ENCODE data around the gene ELP2.

ELP2 gene

GRCh38 chr18:36124841-36125240 is 4.9 kb upstream of the ELP2 start:
- no peak for DNase-seq

DNA sequence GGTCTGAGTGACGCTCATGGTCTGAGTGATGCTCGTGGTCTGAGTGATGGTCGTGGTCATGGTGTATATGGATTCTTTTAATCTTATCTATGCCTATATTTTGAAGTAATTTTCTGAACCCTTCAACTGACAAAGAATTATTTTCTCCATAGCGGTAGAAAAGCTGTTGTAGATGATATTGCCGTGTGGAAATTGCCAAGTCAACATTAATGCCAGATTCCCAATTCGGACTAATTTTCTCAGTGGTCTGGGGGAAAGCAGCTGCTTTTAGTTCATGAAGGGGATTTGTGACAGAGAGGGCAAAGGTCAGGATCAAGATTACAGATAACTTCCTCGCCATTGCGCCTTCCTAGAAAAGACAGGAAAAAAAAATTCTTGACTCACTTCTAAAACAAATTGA is 3.0 kb upstream of the ELP2 start:
- DNase-seq, result no peak

GRCh38 chr18:36127836-36128529 is 1.7 kb upstream of the ELP2 start:
- no peak for DNase-seq

DNA sequence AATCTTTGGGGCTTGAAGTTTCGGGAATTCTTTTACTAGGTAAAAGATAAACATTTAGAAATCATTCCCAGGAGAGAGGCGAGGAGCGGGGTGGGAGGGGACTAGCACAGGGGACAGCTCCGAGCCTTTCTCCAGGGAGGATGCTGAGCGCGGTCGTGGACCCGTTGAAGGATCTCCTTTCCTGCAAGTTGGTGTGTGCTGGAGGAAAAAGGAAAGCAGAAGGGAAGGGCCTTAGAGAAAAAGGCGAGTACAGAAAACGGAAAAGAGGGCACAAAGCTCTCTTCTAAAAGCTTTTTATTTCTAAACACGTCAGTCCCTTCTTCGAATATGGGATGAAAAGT is 1.2 kb upstream of the ELP2 start:
- no peak for DNase-seq

DNA sequence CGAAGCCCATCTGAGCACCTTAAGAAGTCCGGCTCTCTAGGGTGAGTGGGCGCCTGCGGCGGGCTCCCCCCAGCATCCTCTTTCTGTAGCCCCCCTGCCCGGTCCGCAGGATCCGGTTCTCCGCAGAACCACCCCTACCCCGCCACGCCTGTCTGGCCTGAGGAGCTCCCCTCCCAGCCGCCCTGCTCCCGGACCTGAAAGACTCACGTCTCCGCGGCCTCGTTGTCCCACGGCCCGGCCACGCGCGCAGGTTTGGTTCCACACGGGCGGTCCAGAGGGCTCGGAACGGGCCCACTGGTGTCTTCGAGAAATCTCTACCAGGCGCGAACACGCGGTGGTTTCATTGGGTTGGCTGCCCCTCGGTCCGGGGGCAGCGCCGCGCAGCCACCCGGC is 796 bp upstream of the ELP2 start:
- no peak for DNase-seq

GRCh38 chr18:36130039-36130831 is 536 bp downstream of the ELP2 start:
- no peak for DNase-seq

DNA sequence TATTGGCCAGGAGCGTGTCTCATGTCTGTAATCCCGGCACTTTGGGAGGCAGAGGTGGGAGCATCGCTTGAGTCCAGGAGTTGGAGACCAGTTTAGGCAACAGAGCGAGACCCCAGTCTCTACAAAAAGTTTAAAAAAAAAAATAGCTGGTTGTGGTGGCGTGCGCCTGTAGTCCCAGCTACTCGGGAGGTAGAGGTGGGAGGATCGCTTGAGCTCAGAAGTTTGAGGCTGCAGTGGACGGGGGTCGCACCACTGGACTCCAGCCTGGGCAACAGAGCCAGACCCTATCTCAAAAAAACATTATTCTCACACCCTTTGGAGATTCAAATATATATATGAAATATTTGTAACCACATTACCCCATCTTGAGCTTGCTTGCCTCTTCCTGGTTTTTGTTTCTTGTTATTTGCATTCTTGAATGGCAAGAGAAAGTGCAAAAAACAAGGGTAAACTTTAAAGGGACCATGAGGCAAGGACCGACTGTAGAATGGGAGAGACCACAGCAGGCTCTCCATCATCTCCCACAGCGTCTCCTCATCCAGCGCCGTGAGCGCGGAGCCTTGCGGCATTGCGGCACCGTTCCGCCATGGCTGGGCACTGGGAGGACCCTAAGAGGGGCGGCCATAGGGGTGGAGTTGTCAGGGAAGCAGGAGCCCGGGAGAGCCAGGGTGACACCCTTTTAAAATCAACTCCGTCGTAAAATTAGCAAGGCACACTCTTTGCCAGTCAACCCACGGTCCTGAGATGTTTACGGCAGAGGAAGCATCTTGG is 1.4 kb downstream of the ELP2 start:
- no peak for DNase-seq

DNA sequence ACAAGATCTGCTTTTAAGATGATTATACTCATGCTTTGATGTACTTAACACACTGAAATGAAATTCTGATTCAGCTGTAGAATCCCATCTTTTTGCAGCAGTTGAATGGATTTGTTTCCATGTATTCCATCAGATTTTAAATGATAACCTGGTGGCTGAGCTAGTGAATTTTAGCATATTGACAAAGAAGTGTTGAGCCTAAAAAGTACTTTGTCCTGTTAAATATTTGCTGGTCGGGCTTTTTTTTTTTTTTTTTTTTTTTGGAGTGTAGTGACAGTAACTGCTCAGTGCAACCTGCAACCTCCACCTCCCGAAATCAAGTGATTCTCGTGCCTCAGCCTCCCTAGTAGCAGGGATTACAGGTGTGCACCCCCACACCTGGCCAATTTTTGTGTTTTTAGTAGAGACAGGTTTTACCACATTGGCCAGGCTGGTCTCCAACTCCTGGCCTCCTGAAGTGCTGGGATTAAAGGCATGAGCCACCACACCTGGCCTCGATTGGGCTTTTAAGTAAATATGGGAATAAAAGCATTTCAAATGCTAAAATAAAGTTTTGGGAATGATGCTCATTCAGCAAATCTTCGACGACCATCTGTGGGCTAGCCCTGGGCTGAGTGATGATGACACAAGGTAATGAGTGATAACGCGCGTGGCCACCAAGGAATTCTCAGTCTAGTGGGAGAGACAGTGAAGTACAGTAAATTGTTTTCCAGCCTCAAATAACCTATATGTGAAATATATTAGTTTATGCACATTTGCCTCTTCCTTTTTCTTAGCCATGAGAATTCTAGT is 2.2 kb downstream of the ELP2 start:
- DNase-seq, result no peak

- no peak for DNase-seq
Measured at GRCh38 chr18:36132756-36133155, 3.1 kb downstream of the ELP2 start.

DNA sequence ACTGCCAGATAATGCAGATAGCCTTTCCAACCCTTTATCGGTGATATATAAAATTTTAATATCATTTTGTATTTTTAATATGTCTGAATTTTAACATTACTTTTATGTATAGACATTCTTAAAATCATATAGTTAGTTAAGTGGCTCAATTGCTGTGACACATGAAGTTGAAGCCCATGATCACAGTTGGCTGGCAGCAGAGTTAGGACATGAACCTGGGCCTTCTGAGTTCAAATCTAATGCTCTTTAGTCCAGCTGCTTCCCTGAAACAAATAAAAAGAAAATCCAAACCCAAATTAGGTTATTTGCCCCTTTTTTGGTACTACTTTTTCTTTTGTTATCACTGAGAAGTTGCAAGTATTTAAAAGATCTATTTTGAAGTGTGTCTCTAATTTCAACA is 5.6 kb downstream of the ELP2 start:
- DNase-seq, result no peak

- no peak for DNase-seq
Measured at GRCh38 chr18:36139245-36139644, 9.5 kb downstream of the ELP2 start.

- no peak for DNase-seq
Measured at GRCh38 chr18:36141576-36141975, 11.9 kb downstream of the ELP2 start.

GRCh38 chr18:36142751-36143150 is 13.1 kb downstream of the ELP2 start:
- no peak for DNase-seq

DNA sequence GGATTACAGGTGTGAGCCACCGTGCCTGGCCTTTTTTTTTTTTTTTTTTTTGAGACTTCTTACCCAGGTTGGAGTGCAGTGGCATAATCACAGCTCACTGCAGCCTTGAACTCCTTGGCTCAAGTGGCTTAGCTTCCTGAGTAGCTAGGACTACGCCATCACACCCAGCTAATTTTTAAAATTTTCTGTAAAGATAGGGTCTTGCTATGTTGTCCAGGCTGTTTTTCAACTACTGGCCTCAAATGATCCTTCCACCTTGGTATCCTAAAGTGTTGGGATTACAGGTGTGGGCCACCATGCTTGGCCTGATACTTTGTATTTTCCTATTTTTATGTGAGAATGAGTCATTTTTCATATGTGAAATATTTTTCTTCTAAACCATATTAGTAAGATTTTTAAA is 13.7 kb downstream of the ELP2 start:
- no peak for DNase-seq

DNA sequence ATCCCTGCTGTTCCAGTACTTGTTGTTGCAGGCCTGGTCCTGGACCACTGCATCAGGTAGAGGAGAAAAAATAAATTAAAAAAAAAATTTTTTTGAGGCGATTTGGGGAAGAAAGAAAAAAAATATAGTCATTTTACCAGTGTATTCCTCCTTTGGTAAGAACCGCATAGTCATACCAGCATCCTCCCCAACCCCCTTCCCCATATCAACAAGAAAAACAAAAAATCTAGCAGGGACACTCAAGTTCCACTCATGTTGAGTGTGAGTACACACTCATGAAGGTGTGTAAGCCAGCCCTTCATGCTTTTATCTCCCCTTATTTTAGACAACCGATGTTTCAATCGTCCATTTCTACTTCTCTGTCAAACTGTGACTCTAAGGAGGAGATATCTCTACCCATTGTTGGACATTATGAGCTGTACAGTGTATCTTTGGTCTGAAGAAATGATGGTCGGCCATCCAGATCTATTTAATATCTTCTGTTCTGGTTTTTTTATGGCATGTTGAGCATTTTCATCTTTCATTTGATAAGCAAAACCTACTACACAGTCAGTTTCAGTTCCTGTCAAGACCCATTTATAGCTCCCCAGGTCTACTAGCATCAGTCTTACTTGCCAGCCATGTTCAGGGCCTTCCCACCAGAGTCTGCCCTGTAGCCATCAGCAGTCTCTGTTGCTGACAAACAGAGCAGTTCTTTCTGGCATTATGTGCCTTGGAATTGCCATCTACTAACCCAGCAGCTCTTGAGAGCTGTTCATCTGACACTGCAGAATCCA is 20.0 kb downstream of the ELP2 start:
- DNase-seq, result no peak

GRCh38 chr18:36152781-36153180 is 23.1 kb downstream of the ELP2 start:
- DNase-seq, result no peak

DNA sequence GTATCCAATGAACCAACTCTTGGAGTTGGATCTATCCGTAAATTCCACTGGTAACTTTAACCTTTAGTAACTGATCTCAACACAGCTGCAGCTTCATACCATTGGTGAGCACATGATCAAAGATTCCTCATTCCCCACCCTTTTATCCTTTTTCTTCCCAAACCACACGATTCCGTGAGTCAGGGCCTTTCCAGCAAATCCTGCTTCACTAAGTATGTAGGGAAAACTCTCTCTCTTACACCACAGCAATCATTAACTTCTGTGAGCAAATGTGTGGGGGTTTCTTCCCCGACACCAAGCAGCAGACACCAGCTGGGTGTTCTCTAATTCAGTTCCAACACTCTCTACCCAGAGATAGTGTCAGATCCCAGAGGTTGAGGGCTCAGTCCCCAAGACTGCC is 23.5 kb downstream of the ELP2 start:
- DNase-seq, result no peak

- DNase-seq, result no peak
Measured at GRCh38 chr18:36153771-36154170, 24.1 kb downstream of the ELP2 start.

GRCh38 chr18:36155851-36156757 is 26.4 kb downstream of the ELP2 start:
- DNase-seq, result no peak

GRCh38 chr18:36157441-36157840 is 27.7 kb downstream of the ELP2 start:
- DNase-seq, result no peak

DNA sequence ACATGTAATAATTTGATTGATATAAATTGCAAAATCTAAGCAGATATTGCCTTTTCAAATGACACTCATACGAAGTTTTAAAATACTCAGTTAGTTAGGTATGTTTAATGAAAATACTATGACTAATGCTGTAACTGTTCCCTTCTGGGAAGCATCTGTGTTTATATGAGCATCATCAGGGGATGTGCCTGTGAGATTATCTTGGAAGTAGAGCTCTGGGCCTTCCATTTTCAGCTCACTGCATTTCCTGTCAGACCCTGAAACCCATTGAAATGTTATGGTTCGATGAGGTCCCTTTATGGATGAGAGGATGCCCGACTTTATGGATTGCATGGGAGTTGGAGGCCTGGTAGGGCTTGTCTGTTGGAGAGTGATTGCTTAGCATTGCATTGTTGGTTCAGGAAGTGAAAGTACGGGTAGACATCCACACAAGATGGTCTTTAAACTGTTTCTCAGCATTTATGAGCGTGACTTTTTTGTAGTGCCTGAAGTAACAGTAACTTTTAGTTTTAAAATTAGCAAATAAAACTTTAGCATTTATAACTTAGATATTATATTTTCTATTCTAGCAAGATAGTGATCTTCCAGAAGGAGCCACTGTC is 28.7 kb downstream of the ELP2 start:
- DNase-seq, result no peak
